Ovary (tissue), 3 donors: ENCODE data around the gene KCNB1.

Source experiments
- POLR2A ChIP-seq: fragments of 450-650 bp; IDR thresholded peaks from one replicate; pipeline ENCODE4 v1.6.1; 2017; ENCODE audit warnings: antibody characterized with exemption, mild to moderate bottlenecking, moderate library complexity
- TF ChIP-seq, protein P1 (sequence below), 3 donors: fragments of 450-650 bp in 2 of 3; fragments of 200-600 bp in 1 of 3; IDR thresholded peaks; one replicate each; pipeline versions ENCODE4 v1.5.1 to v1.8.0; 2016 to 2022; ENCODE audit warnings: antibody characterized with exemption in 3 of 3, mild to moderate bottlenecking in 1 of 3
- donor health status: DM: no; HTN: no; CAD: no.

- TF ChIP-seq, protein P1, sequence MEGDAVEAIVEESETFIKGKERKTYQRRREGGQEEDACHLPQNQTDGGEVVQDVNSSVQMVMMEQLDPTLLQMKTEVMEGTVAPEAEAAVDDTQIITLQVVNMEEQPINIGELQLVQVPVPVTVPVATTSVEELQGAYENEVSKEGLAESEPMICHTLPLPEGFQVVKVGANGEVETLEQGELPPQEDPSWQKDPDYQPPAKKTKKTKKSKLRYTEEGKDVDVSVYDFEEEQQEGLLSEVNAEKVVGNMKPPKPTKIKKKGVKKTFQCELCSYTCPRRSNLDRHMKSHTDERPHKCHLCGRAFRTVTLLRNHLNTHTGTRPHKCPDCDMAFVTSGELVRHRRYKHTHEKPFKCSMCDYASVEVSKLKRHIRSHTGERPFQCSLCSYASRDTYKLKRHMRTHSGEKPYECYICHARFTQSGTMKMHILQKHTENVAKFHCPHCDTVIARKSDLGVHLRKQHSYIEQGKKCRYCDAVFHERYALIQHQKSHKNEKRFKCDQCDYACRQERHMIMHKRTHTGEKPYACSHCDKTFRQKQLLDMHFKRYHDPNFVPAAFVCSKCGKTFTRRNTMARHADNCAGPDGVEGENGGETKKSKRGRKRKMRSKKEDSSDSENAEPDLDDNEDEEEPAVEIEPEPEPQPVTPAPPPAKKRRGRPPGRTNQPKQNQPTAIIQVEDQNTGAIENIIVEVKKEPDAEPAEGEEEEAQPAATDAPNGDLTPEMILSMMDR (IDR thresholded peaks at IDR 0.05), result no peak
- TF ChIP-seq POLR2A, result no peak
These were observed 87.3 kb downstream of the KCNB1 start for GRCh38 chr20:49395183-49395582.
